ENCODE results near the gene SCARB1.

DNA sequence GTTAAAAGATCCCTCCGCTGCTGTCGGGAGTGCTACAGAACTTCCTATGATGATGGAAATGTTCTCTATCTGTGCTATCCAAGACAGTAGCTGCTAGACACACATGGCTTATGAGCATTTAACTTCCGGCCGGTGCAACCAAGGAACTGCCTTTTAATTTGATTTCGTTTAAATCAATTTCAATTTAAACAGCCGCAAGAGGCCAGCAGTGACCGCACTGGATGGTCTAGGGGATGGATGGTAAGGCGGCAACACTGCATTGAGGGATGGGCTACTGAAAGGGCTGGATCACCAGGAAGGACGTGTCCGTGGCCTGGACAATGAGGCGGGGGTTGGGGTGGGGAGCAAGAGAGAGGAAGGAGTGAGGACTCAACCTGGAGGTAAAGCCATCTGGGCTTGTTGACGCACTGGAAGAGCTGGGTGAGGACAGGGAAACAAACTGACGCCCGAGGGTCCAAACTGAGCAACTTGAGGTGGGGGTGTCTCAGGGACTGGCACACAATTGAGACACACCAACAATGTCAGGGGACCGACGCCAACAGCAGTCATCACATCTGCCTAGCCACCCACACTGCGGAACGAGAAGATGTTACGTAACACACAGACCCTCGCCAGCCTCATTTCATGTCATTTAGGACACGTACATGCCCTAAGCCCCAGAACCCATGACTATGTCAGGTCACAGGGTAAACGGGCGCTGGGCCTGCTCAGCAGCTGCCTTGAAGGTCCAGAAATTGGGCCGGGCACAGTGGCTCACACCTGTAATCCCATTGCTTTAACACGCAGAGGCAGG, 57.6 kb downstream of the SCARB1 start:
- TF ChIP-seq ZNF8 (CRISPR knock-in tag; IDR thresholded peaks at IDR 0.05) (no peak), TCF4 (CRISPR knock-in tag; IDR thresholded peaks at IDR 0.05; ENCODE audit: borderline replicate concordance) (no peak), RARB (CRISPR knock-in tag; IDR thresholded peaks at IDR 0.05) (no peak), GLIS3 (CRISPR knock-in tag; IDR thresholded peaks at IDR 0.05) (no peak), OSR1 (CRISPR knock-in tag; IDR thresholded peaks at IDR 0.05) (no peak), ZNF70 (CRISPR knock-in tag; IDR thresholded peaks at IDR 0.05) (no peak)
- TF ChIP-seq, protein P1, sequence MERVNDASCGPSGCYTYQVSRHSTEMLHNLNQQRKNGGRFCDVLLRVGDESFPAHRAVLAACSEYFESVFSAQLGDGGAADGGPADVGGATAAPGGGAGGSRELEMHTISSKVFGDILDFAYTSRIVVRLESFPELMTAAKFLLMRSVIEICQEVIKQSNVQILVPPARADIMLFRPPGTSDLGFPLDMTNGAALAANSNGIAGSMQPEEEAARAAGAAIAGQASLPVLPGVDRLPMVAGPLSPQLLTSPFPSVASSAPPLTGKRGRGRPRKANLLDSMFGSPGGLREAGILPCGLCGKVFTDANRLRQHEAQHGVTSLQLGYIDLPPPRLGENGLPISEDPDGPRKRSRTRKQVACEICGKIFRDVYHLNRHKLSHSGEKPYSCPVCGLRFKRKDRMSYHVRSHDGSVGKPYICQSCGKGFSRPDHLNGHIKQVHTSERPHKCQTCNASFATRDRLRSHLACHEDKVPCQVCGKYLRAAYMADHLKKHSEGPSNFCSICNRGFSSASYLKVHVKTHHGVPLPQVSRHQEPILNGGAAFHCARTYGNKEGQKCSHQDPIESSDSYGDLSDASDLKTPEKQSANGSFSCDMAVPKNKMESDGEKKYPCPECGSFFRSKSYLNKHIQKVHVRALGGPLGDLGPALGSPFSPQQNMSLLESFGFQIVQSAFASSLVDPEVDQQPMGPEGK (CRISPR knock-in tag; IDR thresholded peaks at IDR 0.05; ENCODE audit: borderline replicate concordance): no peak
- TF ChIP-seq, protein P2, sequence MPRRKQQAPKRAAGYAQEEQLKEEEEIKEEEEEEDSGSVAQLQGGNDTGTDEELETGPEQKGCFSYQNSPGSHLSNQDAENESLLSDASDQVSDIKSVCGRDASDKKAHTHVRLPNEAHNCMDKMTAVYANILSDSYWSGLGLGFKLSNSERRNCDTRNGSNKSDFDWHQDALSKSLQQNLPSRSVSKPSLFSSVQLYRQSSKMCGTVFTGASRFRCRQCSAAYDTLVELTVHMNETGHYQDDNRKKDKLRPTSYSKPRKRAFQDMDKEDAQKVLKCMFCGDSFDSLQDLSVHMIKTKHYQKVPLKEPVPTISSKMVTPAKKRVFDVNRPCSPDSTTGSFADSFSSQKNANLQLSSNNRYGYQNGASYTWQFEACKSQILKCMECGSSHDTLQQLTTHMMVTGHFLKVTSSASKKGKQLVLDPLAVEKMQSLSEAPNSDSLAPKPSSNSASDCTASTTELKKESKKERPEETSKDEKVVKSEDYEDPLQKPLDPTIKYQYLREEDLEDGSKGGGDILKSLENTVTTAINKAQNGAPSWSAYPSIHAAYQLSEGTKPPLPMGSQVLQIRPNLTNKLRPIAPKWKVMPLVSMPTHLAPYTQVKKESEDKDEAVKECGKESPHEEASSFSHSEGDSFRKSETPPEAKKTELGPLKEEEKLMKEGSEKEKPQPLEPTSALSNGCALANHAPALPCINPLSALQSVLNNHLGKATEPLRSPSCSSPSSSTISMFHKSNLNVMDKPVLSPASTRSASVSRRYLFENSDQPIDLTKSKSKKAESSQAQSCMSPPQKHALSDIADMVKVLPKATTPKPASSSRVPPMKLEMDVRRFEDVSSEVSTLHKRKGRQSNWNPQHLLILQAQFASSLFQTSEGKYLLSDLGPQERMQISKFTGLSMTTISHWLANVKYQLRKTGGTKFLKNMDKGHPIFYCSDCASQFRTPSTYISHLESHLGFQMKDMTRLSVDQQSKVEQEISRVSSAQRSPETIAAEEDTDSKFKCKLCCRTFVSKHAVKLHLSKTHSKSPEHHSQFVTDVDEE (CRISPR knock-in tag; IDR thresholded peaks at IDR 0.05): no peak
